ENCODE results near the gene IL36B. TPM values are rescaled to one million over a fixed set of nuclear protein-coding genes. Genes with fewer than 3 reads are reported as not detected.

The IL36B gene
- total RNA-seq, 4 donors from 2014 or later: not detected

- no peaks in the 10 kb centered on the region for H3K27me3 ChIP-seq
- H3K4me1 ChIP-seq: peaks cover 21 to 23% of the 10 kb centered on the region in 2 donors
- intact Hi-C loops (cut with DNase I): loop anchor here (10.0 kb wide), 1 partner anchor 106 kb away; no protein-coding TSS in a partner anchor
- peak overlapping the region in 1 of 3 donors; percentile 40 for H3K27ac ChIP-seq
- no peaks in the 10 kb centered on the region for H3K36me3 ChIP-seq
- DNase-seq: peak; percentile 60 to 71
- no peak for TF ChIP-seq POLR2A (IDR thresholded peaks at IDR 0.05)
- TF ChIP-seq CTCF (IDR thresholded peaks at IDR 0.05): no peak
- H3K9me3 ChIP-seq: no peaks in the 10 kb centered on the region
- no peak overlapping the region for H3K4me3 ChIP-seq (replicated peaks in 1 of 3)
Observed at GRCh38 chr2:113088213-113088992, 35.7 kb upstream of the IL36B start.

DNA sequence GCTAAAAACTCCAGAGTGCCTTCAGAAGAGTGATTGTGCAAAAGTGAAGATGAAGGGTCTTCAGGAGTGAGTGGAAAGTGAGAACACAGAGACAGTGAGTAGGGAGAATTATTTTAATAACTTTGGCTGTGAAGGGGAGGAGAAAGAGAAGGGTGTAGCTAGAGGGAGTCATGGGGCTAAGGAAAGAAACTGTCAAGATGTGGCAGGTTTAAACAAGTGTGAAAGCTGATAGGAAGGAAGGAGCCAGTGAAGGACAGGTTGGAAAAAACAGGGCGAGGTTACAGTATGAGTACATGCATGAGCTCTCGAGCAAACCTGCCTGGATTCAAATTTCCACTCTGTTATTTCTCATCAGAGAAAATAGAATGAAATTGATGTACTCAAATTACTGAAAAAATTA is 32.9 kb upstream of the IL36B start:
- Histone ChIP-seq H3K36me3 (no peaks in the 10 kb centered on the region), H3K27me3 (no peaks in the 10 kb centered on the region), H3K9me3 (no peaks in the 10 kb centered on the region), H3K27ac (no peak overlapping the region), H3K4me3 (replicated peaks in 1 of 3) (no peak overlapping the region), H3K4me1 (peaks cover 21 to 23% of the 10 kb centered on the region in 2 donors)
- TF ChIP-seq POLR2A (IDR thresholded peaks at IDR 0.05): no peak
- no peak for TF ChIP-seq CTCF (IDR thresholded peaks at IDR 0.05)
- WGBS, 2 donors: 87 to 90% methylated on average over 2 of the region's 2 CpGs
- DNase-seq: no peak
- intact Hi-C loops (cut with DNase I): loop anchor here (10.0 kb wide), 1 partner anchor 109 kb away; no protein-coding TSS in a partner anchor

- peaks cover 22 to 28% of the 10 kb centered on the region in 2 donors for H3K4me1 ChIP-seq
- 56 to 67% methylated on average over 5 of the region's 5 CpGs for WGBS, 2 donors
- intact Hi-C loops (cut with DNase I): loop anchor here (10.0 kb wide), 1 partner anchor 110 kb away; no protein-coding TSS in a partner anchor
Observed at GRCh38 chr2:113084249-113085000, 31.8 kb upstream of the IL36B start.

DNA sequence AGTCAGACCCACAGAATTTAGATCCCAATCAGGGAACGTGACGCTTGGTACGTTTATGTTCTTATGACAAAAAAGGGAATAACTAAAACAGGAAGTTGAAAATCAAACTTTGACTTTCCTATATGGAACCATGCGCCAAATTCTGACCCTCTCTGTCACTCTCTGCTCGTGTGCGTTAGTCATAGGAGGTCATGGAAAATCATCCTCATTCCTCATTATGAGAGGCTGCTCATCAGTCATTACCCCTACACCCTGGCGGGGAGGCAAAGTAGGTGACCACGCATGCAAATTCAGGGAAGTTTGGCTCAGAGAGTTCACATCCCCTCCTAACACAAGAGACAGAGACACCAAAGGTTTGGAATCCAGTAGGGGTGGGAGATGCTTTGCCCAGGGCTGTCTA is 30.6 kb upstream of the IL36B start:
- intact Hi-C loops (cut with DNase I): loop anchor here (10.0 kb wide), 1 partner anchor 112 kb away; no protein-coding TSS in a partner anchor
- no peak overlapping the region for H3K27ac ChIP-seq
- H3K27me3 ChIP-seq: no peaks in the 10 kb centered on the region
- no peak overlapping the region for H3K4me3 ChIP-seq (replicated peaks in 1 of 3)
- WGBS, 2 donors: 76 to 83% methylated on average over 8 of the region's 8 CpGs
- H3K9me3 ChIP-seq: no peaks in the 10 kb centered on the region
- TF ChIP-seq CTCF (IDR thresholded peaks at IDR 0.05): no peak
- TF ChIP-seq POLR2A (IDR thresholded peaks at IDR 0.05): no peak
- no peak for DNase-seq
- peaks cover 28 to 33% of the 10 kb centered on the region in 2 donors for H3K4me1 ChIP-seq
- H3K36me3 ChIP-seq: no peaks in the 10 kb centered on the region

More at GRCh38 chr2:113084249-113085000, 31.8 kb upstream of the IL36B start:
- Histone ChIP-seq H3K27me3 (no peaks in the 10 kb centered on the region), H3K9me3 (no peaks in the 10 kb centered on the region), H3K27ac (no peak overlapping the region), H3K4me3 (replicated peaks in 1 of 3) (no peak overlapping the region), H3K36me3 (no peaks in the 10 kb centered on the region)
- peak in 3 of 6 experiments; percentile 15 to 42 (median 41) for TF ChIP-seq CTCF (IDR thresholded peaks at IDR 0.05)
- TF ChIP-seq POLR2A (IDR thresholded peaks at IDR 0.05): no peak
- DNase-seq: peak; percentile 51 to 54
